SK-N-SH (cell line): Measurements from ENCODE around the gene NDUFC2. TPM values are rescaled to one million over a fixed set of nuclear protein-coding genes. Genes with fewer than 3 reads are reported as not detected.

ENCODE experiments used
- CTCF ChIA-PET: fragments of 300-600, 350-600 bp; formaldehyde crosslinking; extraction: SDS; loops from one replicate; lab custom pipeline; 2021; lab: Yijun Ruan, JAX
- POLR2A ChIA-PET: fragments of 350-600 bp; sonication (Branson Sonifier 250); formaldehyde crosslinking; extraction: SDS; loops from one replicate; lab custom pipeline; 2020; ENCODE audit warnings: antibody characterized with exemption, inconsistent platforms; lab: Yijun Ruan, JAX
- DNase-seq: peaks from one replicate; pipeline ENCODE4 v3.0.0; 2012
- H2AFZ ChIP-seq: fragments of 200-600 bp; sonication (generic); 2 replicates; pipeline ENCODE4 v1.8.1; 2016; ENCODE audit warnings: antibody characterized with exemption, mild to moderate bottlenecking, low read depth
- H3F3A ChIP-seq: fragments of 200-600 bp; sonication (generic); replicated peaks from 2 replicates; pipeline ENCODE3; 2016; ENCODE audit warnings: antibody characterized with exemption, mild to moderate bottlenecking; ENCODE audit not compliant: insufficient read depth
- H3K27ac ChIP-seq, 2 experiments: fragments of 200-500 bp in 1 of 2; fragments of 200-600 bp in 1 of 2; sonication (Bioruptor generic) in 1 of 2; sonication (generic), shearing (Covaris generic) in 1 of 2; 2 replicates each; pipeline versions ENCODE4 v1.5.1 to v1.6.1; 2014 to 2016; ENCODE audit warnings: low read depth in 2 of 2, inconsistent platforms in 1 of 2, low read length in 1 of 2, mild to moderate bottlenecking in 1 of 2, mixed read lengths in 1 of 2
- H3K27me3 ChIP-seq: fragments of 200-600 bp; sonication (generic), shearing (Covaris generic); 2 replicates; pipeline ENCODE4 v1.6.1; 2016; ENCODE audit warnings: mixed run types; ENCODE audit not compliant: insufficient read depth
- H3K36me3 ChIP-seq, 2 experiments: fragments of 200-500 bp in 1 of 2; fragments of 200-600 bp in 1 of 2; sonication (Bioruptor generic) in 1 of 2; sonication (generic) in 1 of 2; replicated peaks in 1 of 2; 2 replicates each; pipeline versions ENCODE3 to v1.5.1; 2014 to 2016; ENCODE audit warnings: low read length in 1 of 2, mild to moderate bottlenecking in 1 of 2; ENCODE audit not compliant: insufficient read depth in 2 of 2, control insufficient read depth in 1 of 2
- H3K4me1 ChIP-seq, 2 experiments: fragments of 200-500 bp in 1 of 2; fragments of 200-600 bp in 1 of 2; sonication (Bioruptor generic) in 1 of 2; sonication (generic), shearing (Covaris generic) in 1 of 2; 2 replicates each; pipeline versions ENCODE4 v1.5.1 to v1.6.1; 2014 to 2016; ENCODE audit warnings: low read depth in 1 of 2, low read length in 1 of 2, mixed run types in 1 of 2; ENCODE audit not compliant: insufficient read depth in 2 of 2, control insufficient read depth in 1 of 2
- H3K4me2 ChIP-seq: fragments of 200-600 bp; sonication (generic), shearing (Covaris generic); 2 replicates; pipeline ENCODE4 v1.6.1; 2017; ENCODE audit warnings: mixed run types
- H3K4me3 ChIP-seq, 2 experiments: fragments of 200-500 bp in 1 of 2; fragments of 200-600 bp in 1 of 2; sonication (Bioruptor generic) in 1 of 2; sonication (generic), shearing (Covaris generic) in 1 of 2; 2 replicates each; pipeline versions ENCODE4 v1.5.1 to v1.8.1; 2014 to 2016; ENCODE audit warnings: low read depth in 2 of 2, inconsistent platforms in 1 of 2, low read length in 1 of 2, mild to moderate bottlenecking in 1 of 2, mixed read lengths in 1 of 2, moderate library complexity in 1 of 2
- H3K79me2 ChIP-seq: fragments of 200-600 bp; sonication (generic); 2 replicates; pipeline ENCODE4 v1.8.1; 2017; ENCODE audit warnings: mild to moderate bottlenecking; ENCODE audit not compliant: insufficient read depth
- H3K9ac ChIP-seq: fragments of 200-600 bp; sonication (generic); 2 replicates; pipeline ENCODE4 v1.6.1; 2017; ENCODE audit warnings: mixed run types
- H3K9me2 ChIP-seq: fragments of 200-600 bp; sonication (generic); 2 replicates; pipeline ENCODE4 v1.6.1; 2017; ENCODE audit warnings: mixed run types
- H3K9me3 ChIP-seq: fragments of 200-600 bp; sonication (generic); 2 replicates; pipeline ENCODE4 v1.6.1; 2017; ENCODE audit warnings: mixed run types, mild to moderate bottlenecking, moderate library complexity
- H4K20me1 ChIP-seq: fragments of 200-600 bp; sonication (generic); 2 replicates; pipeline ENCODE4 v1.6.1; 2017; ENCODE audit warnings: mild to moderate bottlenecking, mixed run types; ENCODE audit not compliant: insufficient read depth
- CTCF ChIP-seq: fragments of 200-600 bp; sonication (generic); IDR thresholded peaks from 2 replicates; pipeline ENCODE4 v1.6.1; 2017; ENCODE audit warnings: antibody characterized with exemption, mild to moderate bottlenecking, moderate library complexity
- ELF1 ChIP-seq: IDR thresholded peaks from 2 replicates; pipeline ENCODE4 v1.4.0; 2012
- EP300 ChIP-seq, 2 experiments: IDR thresholded peaks; 2 replicates each; pipeline versions ENCODE4 v1.4.0 to v1.6.1; 2012; ENCODE audit warnings: borderline replicate concordance in 1 of 2, low read depth in 1 of 2, low read length in 1 of 2
- EZH2phosphoT487 ChIP-seq: fragments of 200-600 bp; sonication (generic); IDR thresholded peaks from 2 replicates; pipeline ENCODE4 v1.6.1; 2017; ENCODE audit warnings: low read depth, mixed run types, mild to moderate bottlenecking, antibody characterized with exemption, moderate library complexity, borderline replicate concordance
- FOXJ3 ChIP-seq: sonication (generic); formaldehyde crosslinking; IDR thresholded peaks from 2 replicates; pipeline ENCODE4 v1.5.1; 2020; ENCODE audit warnings: mild to moderate bottlenecking, missing genetic modification reagents
- FOXM1 ChIP-seq: IDR thresholded peaks from 2 replicates; pipeline ENCODE4 v1.4.0; 2012; ENCODE audit warnings: low read depth, mild to moderate bottlenecking
- GATA2 ChIP-seq: sonication (generic); formaldehyde crosslinking; IDR thresholded peaks from 2 replicates; pipeline ENCODE4 v1.5.0; 2020; ENCODE audit warnings: mild to moderate bottlenecking, missing genetic modification reagents
- JUND ChIP-seq: IDR thresholded peaks from 2 replicates; pipeline ENCODE4 v1.4.0; 2012
- NFIC ChIP-seq: IDR thresholded peaks from 2 replicates; pipeline ENCODE4 v1.4.0; 2012; ENCODE audit warnings: borderline replicate concordance
- POLR2AphosphoS5 ChIP-seq: IDR thresholded peaks from 2 replicates; pipeline ENCODE4 v1.6.1; 2012; ENCODE audit warnings: low read depth, low read length
- RAD21 ChIP-seq: IDR thresholded peaks from 2 replicates; pipeline ENCODE4 v1.6.1; 2012; ENCODE audit warnings: mild to moderate bottlenecking, low read length
- RCOR1 ChIP-seq: fragments of 150-350 bp; IDR thresholded peaks from 2 replicates; pipeline ENCODE4 v1.6.1; 2017; ENCODE audit warnings: antibody characterized with exemption, low read length
- TEAD4 ChIP-seq: IDR thresholded peaks from 2 replicates; pipeline ENCODE4 v1.4.0; 2012; ENCODE audit warnings: mild to moderate bottlenecking, borderline replicate concordance; ENCODE audit not compliant: insufficient read depth
- WGBS: methylation state at CpG from one replicate; pipeline ENCODE4 v1.1.6; 2017; ENCODE audit warnings: low lambda C conversion rate; 5-methylcytosine and 5-hydroxymethylcytosine counted together
- polyA plus RNA-seq, 3 experiments: library from polyadenylated mRNA; depleted of rRNA; stranded (reverse); fragments of >200 nt; gene quantifications; 2 replicates each; pipeline ENCODE4 v1.2.3, GENCODE V29; 2012
- TF ChIP-seq, protein P1 (sequence below): IDR thresholded peaks from 2 replicates; pipeline ENCODE4 v1.4.0; 2012; ENCODE audit warnings: low read depth, borderline replicate concordance
- TF ChIP-seq, protein P2 (sequence below): fragments of 150-350 bp; IDR thresholded peaks from 2 replicates; pipeline ENCODE4 v1.6.1; 2017; ENCODE audit warnings: antibody characterized with exemption, low read length, low read depth, borderline replicate concordance

NDUFC2 gene
- polyA plus RNA-seq, 1 of the 3 experiments (the other 2 are of a cell fraction), result 235 TPM

DNA sequence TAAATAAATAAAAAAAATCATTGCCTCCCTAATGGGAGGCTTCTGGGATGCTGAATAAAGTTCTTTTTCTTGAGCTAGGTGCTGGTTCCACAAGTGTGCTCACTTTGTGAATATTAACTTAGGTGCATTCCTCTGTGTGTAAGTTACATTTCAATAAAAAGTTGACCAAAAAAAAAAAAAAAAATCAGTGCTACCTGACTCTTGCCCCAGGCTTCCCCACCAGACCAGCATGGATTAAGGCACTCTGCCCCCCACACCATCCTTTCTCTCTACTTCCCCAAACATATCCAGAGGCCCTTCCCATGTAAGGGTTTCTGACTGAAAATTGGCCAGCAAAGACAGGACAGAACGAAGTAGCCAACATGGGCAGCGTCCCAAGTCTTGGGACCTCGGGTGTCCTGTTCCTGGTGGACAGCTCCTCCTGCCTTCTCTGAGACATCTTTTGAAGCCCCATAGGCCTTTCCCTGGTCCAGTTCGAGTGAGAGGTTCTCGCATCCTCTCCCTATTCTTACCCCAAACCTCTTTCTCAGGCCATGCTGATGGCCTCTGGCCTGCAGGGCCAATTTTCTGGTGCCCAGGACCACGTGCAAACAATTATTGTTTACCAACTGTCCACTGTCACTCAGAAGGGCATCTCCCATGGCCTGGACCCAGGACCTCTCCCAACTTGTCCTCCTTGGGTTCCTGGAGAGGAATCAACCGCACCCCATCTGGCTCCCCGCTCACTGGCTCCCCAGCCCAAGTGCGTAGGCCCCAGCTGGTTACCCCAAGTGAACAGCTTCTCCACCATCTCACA, 41.6 kb downstream of the NDUFC2 start:
- peak overlapping the region; percentile 71; the same call in 1 of the 2 replicates for H2AFZ ChIP-seq
- H3K4me1 ChIP-seq, result peaks cover 27 to 31% of the 10 kb centered on the region in 2 experiments; a peak in 3 of 4 replicates
- TF ChIP-seq GATA2 (CRISPR knock-in tag) (no peak), EZH2phosphoT487 (no peak), EP300 (IDR thresholded peaks at IDR 0.05; ENCODE audit: borderline replicate concordance in 1 of 2, low read depth in 1 of 2, low read length in 1 of 2) (no peak), RCOR1 (no peak), TEAD4 (no peak), NFIC (no peak), FOXM1 (no peak), CTCF (no peak), JUND (no peak), FOXJ3 (CRISPR knock-in tag) (no peak), ELF1 (no peak), RAD21 (no peak), POLR2AphosphoS5 (no peak)
- TF ChIP-seq, protein P1, sequence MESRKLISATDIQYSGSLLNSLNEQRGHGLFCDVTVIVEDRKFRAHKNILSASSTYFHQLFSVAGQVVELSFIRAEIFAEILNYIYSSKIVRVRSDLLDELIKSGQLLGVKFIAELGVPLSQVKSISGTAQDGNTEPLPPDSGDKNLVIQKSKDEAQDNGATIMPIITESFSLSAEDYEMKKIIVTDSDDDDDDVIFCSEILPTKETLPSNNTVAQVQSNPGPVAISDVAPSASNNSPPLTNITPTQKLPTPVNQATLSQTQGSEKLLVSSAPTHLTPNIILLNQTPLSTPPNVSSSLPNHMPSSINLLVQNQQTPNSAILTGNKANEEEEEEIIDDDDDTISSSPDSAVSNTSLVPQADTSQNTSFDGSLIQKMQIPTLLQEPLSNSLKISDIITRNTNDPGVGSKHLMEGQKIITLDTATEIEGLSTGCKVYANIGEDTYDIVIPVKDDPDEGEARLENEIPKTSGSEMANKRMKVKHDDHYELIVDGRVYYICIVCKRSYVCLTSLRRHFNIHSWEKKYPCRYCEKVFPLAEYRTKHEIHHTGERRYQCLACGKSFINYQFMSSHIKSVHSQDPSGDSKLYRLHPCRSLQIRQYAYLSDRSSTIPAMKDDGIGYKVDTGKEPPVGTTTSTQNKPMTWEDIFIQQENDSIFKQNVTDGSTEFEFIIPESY, result no peak
- TF ChIP-seq, protein P2, sequence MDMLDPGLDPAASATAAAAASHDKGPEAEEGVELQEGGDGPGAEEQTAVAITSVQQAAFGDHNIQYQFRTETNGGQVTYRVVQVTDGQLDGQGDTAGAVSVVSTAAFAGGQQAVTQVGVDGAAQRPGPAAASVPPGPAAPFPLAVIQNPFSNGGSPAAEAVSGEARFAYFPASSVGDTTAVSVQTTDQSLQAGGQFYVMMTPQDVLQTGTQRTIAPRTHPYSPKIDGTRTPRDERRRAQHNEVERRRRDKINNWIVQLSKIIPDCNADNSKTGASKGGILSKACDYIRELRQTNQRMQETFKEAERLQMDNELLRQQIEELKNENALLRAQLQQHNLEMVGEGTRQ, result no peak
- CTCF ChIA-PET, result interaction anchor here (2.1 to 3.7 kb wide), 2 partner anchors 8 to 38 kb away, joined by 4 to 25 read pairs; no protein-coding TSS in a partner anchor
- POLR2A ChIA-PET, result interaction anchor here (1.1 kb wide), 1 partner anchor 43 kb away, joined by 3 read pairs; the partner anchor contains the start of gene INTS4
- no peak overlapping the region for H3K9ac ChIP-seq
- H3K36me3 ChIP-seq, result no peaks in the 10 kb centered on the region
- peaks cover 9% of the 10 kb centered on the region; the same call in 1 of the 2 replicates for H3K79me2 ChIP-seq
- no peaks in the 10 kb centered on the region for H3K27me3 ChIP-seq
- H3K4me3 ChIP-seq, result no peak overlapping the region
- H3K9me3 ChIP-seq, result no peaks in the 10 kb centered on the region
- no peak overlapping the region for H3K4me2 ChIP-seq
- no peak for DNase-seq
- H3F3A ChIP-seq, result peaks cover 23% of the 10 kb centered on the region
- H4K20me1 ChIP-seq, result no peaks in the 10 kb centered on the region
- no peaks in the 10 kb centered on the region for H3K9me2 ChIP-seq
- 85% methylated on average over 9 of the region's 9 CpGs for WGBS
- peak overlapping the region; percentile 18 to 100; a peak in 3 of 4 replicates for H3K27ac ChIP-seq
